GM18505 (cell line): ENCODE measurements around the gene ARID5B.
A peak's percentile ranks its signal among the peaks of the same experiment; 100 is the strongest.

Experiments used
- ATAC-seq: cut with Tn5 transposase; IDR thresholded peaks from one replicate; pipeline ENCODE4 v1.9.1; 2021; ENCODE audit not compliant: unreplicated experiment
- POLR2A ChIP-seq: IDR thresholded peaks from 4 replicates; pipeline ENCODE4 v1.6.1; 2011; ENCODE audit warnings: borderline replicate concordance; ENCODE audit not compliant: insufficient read depth, insufficient read length; ENCODE audit errors: extremely low read depth

ARID5B gene

GRCh38 chr10:61992671-61993668 lies 91.5 kb downstream of the ARID5B start:
- no peak for ATAC-seq
- TF ChIP-seq POLR2A: no peak

GRCh38 chr10:61993711-61994401 lies 92.4 kb downstream of the ARID5B start:
- ATAC-seq: no peak
- no peak for TF ChIP-seq POLR2A

- no peak for TF ChIP-seq POLR2A
- ATAC-seq: no peak
Measured at GRCh38 chr10:61994405-61995219, 93.1 kb downstream of the ARID5B start.

- no peak for ATAC-seq
- TF ChIP-seq POLR2A: no peak
Measured at GRCh38 chr10:61995220-61995503, 93.7 kb downstream of the ARID5B start.

- no peak for ATAC-seq
Measured at GRCh38 chr10:61998937-61999336, 97.4 kb downstream of the ARID5B start.

GRCh38 chr10:62000037-62000603 lies 98.6 kb downstream of the ARID5B start:
- ATAC-seq: peak; percentile 89
- TF ChIP-seq POLR2A: peak; percentile 60

More at GRCh38 chr10:61998937-61999336, 97.4 kb downstream of the ARID5B start:
- TF ChIP-seq POLR2A: no peak

GRCh38 chr10:62000726-62001125 lies 99.2 kb downstream of the ARID5B start:
- TF ChIP-seq POLR2A: no peak
- ATAC-seq: no peak

- no peak for TF ChIP-seq POLR2A
- no peak for ATAC-seq
Measured at GRCh38 chr10:62001898-62002297, 100.4 kb downstream of the ARID5B start.

GRCh38 chr10:62002753-62003152 lies 101.3 kb downstream of the ARID5B start:
- no peak for TF ChIP-seq POLR2A
- ATAC-seq: no peak

- no peak for ATAC-seq
Measured at GRCh38 chr10:62004042-62004441, 102.5 kb downstream of the ARID5B start.

GRCh38 chr10:62005281-62005680 lies 103.8 kb downstream of the ARID5B start:
- no peak for TF ChIP-seq POLR2A
- no peak for ATAC-seq

More at GRCh38 chr10:62004042-62004441, 102.5 kb downstream of the ARID5B start:
- TF ChIP-seq POLR2A: no peak

GRCh38 chr10:62005687-62006086 lies 104.2 kb downstream of the ARID5B start:
- no peak for ATAC-seq
- no peak for TF ChIP-seq POLR2A

- TF ChIP-seq POLR2A: no peak
- no peak for ATAC-seq
Measured at GRCh38 chr10:62007145-62007544, 105.6 kb downstream of the ARID5B start.
